GM23338 (cell line): Measurements from ENCODE around the gene PDE4C. TPM values are rescaled to one million over a fixed set of nuclear protein-coding genes. Genes with fewer than 3 reads are reported as not detected.

Source experiments
- ATAC-seq: fragments of 200-7000 bp; cut with Tn5 transposase; 3 replicates; pipeline ENCODE4 v1.9.1; 2020
- DNase-seq: peaks from one replicate; pipeline ENCODE4 v3.0.0-alpha.2; 2015; ENCODE audit warnings: low spot score
- H2AFZ ChIP-seq: fragments of 200-600 bp; sonication (generic); 2 replicates; pipeline ENCODE4 v1.8.0; 2016; ENCODE audit warnings: antibody characterized with exemption, mild to moderate bottlenecking, moderate library complexity
- H3F3A ChIP-seq: fragments of 200-600 bp; sonication (generic); replicated peaks from 2 replicates; pipeline ENCODE4 v1.8.0; 2017; ENCODE audit warnings: antibody characterized with exemption, mixed run types, low read depth
- H3K27ac ChIP-seq: fragments of 200-600 bp; sonication (generic); 2 replicates; pipeline ENCODE4 v1.6.1; 2016; ENCODE audit warnings: low read depth
- H3K27me3 ChIP-seq: fragments of 200-600 bp; sonication (generic); 2 replicates; pipeline ENCODE4 v1.8.0; 2016; ENCODE audit warnings: mild to moderate bottlenecking, mixed run types, moderate library complexity; ENCODE audit not compliant: insufficient read depth
- H3K36me3 ChIP-seq: fragments of 200-600 bp; sonication (generic); 2 replicates; pipeline ENCODE4 v1.8.0; 2016; ENCODE audit warnings: mild to moderate bottlenecking; ENCODE audit not compliant: insufficient read depth
- H3K4me1 ChIP-seq: fragments of 200-600 bp; sonication (generic); 2 replicates; pipeline ENCODE4 v1.8.0; 2016; ENCODE audit warnings: mild to moderate bottlenecking, moderate library complexity; ENCODE audit not compliant: insufficient read depth
- H3K4me2 ChIP-seq: fragments of 200-600 bp; sonication (generic); 2 replicates; pipeline ENCODE4 v1.7.1; 2017; ENCODE audit warnings: mixed run types
- H3K4me3 ChIP-seq: fragments of 200-600 bp; sonication (generic); 2 replicates; pipeline ENCODE4 v1.6.1; 2016; ENCODE audit warnings: mixed run types
- H3K79me2 ChIP-seq: fragments of 200-600 bp; sonication (generic); replicated peaks from 2 replicates; pipeline ENCODE4 v1.8.0; 2017; ENCODE audit warnings: mild to moderate bottlenecking; ENCODE audit not compliant: insufficient read depth
- H3K9me2 ChIP-seq: fragments of 200-600 bp; sonication (generic); 2 replicates; pipeline ENCODE4 v1.8.0; 2017; ENCODE audit not compliant: insufficient read depth
- H4K20me1 ChIP-seq: fragments of 200-600 bp; sonication (generic); replicated peaks from 2 replicates; pipeline ENCODE4 v1.8.0; 2017; ENCODE audit warnings: mild to moderate bottlenecking; ENCODE audit not compliant: insufficient read depth
- H3K27ac Mint-ChIP-seq: 2 replicates; pipeline ENCODE4 v1.8.0; 2020; ENCODE audit warnings: inconsistent platforms, mild to moderate bottlenecking, moderate library complexity, mixed read lengths
- H3K27me3 Mint-ChIP-seq: 3 replicates; pipeline ENCODE4 v1.8.0; 2022; ENCODE audit warnings: low read depth, mild to moderate bottlenecking, moderate library complexity, mixed read lengths, inconsistent platforms; ENCODE audit not compliant: insufficient read depth, poor library complexity
- H3K36me3 Mint-ChIP-seq: 3 replicates; pipeline ENCODE4 v1.8.0; 2021; ENCODE audit warnings: low read depth, mild to moderate bottlenecking, inconsistent platforms, moderate library complexity, mixed read lengths
- H3K4me1 Mint-ChIP-seq: 3 replicates; pipeline ENCODE4 v1.8.0; 2020; ENCODE audit warnings: mild to moderate bottlenecking, inconsistent platforms, mixed read lengths
- H3K4me3 Mint-ChIP-seq: 3 replicates; pipeline ENCODE4 v1.8.0; 2021; ENCODE audit warnings: moderate library complexity, mild to moderate bottlenecking, inconsistent platforms, mixed read lengths
- H3K9me3 Mint-ChIP-seq: 3 replicates; pipeline ENCODE4 v1.8.0; 2020; ENCODE audit warnings: moderate library complexity, mild to moderate bottlenecking, inconsistent platforms, mixed read lengths
- CREB1 ChIP-seq: fragments of 250-450 bp; sonication (Bioruptor Pico); IDR thresholded peaks from 2 replicates; pipeline ENCODE4 v1.5.0; 2020; ENCODE audit warnings: low read depth, mild to moderate bottlenecking, moderate library complexity
- CTCF ChIP-seq, 2 experiments: fragments of 200-600 bp in 1 of 2; sonication (generic) in 1 of 2; conservative IDR thresholded peaks; 2 replicates each; pipeline versions ENCODE4 v1.5.1 to v1.6.1; 2016 to 2017; ENCODE audit warnings: antibody characterized with exemption in 2 of 2, low read depth in 2 of 2, mild to moderate bottlenecking in 2 of 2, moderate library complexity in 1 of 2
- EZH2 ChIP-seq: fragments of 200-600 bp; sonication (generic); IDR thresholded peaks from one replicate; pipeline ENCODE4 v1.8.0; 2017; ENCODE audit warnings: antibody characterized with exemption, mild to moderate bottlenecking, low read depth; ENCODE audit not compliant: unreplicated experiment
- EZH2phosphoT487 ChIP-seq: fragments of 200-600 bp; sonication (generic); IDR thresholded peaks from one replicate; pipeline ENCODE4 v1.8.1; 2018; ENCODE audit warnings: antibody characterized with exemption; ENCODE audit not compliant: unreplicated experiment
- NANOG ChIP-seq: IDR thresholded peaks from 2 replicates; pipeline ENCODE4 v1.6.1; 2016; ENCODE audit warnings: antibody characterized with exemption, borderline replicate concordance
- POLR2AphosphoS5 ChIP-seq: IDR thresholded peaks from 2 replicates; pipeline ENCODE4 v1.6.1; 2016; ENCODE audit warnings: antibody characterized with exemption, low read depth
- REST ChIP-seq: IDR thresholded peaks from one replicate; pipeline ENCODE4 v1.6.1; 2018; ENCODE audit warnings: antibody characterized with exemption; ENCODE audit not compliant: unreplicated experiment
- STAT1 ChIP-seq: IDR thresholded peaks from one replicate; pipeline ENCODE4 v1.6.1; 2016; ENCODE audit warnings: antibody characterized with exemption; ENCODE audit not compliant: unreplicated experiment
- ZNF331 ChIP-seq: fragments of 250-450 bp; sonication (Bioruptor Pico); IDR thresholded peaks from 2 replicates; pipeline ENCODE4 v1.5.0; 2020; ENCODE audit warnings: low read depth, mild to moderate bottlenecking, moderate library complexity
- ZNF462 ChIP-seq: fragments of 250-450 bp; sonication (Bioruptor Pico); IDR thresholded peaks from 2 replicates; pipeline ENCODE4 v1.5.0; 2020; ENCODE audit warnings: mild to moderate bottlenecking, moderate library complexity
- polyA plus RNA-seq: library from polyadenylated mRNA; unstranded; fragments of >200 nt; fragmentation: Nextera tagmentation; extraction: Ambion mirVana; gene quantifications from 2 replicates; pipeline ENCODE4 v1.2.1, GENCODE V29; 2016
- total RNA-seq: library from RNA; depleted of rRNA; stranded (reverse); fragments of >200 nt; shearing (Covaris generic); gene quantifications from 2 replicates; pipeline ENCODE4 v1.2.3, GENCODE V29; 2014

PDE4C gene
- total and polyA plus RNA-seq, 2 experiments from 2014 or later = 1.6 to 3.6 TPM

GRCh38 chr19:18266771-18267686 is 40.8 kb upstream of the PDE4C start:
- H3K9me2 ChIP-seq = peaks cover 6% of the 10 kb centered on the region; the same call in 1 of the 2 replicates
- H3K4me3 ChIP-seq = no peak overlapping the region
- no peaks in the 10 kb centered on the region for H3K27me3 ChIP-seq
- no peaks in the 10 kb centered on the region for H3K4me1 ChIP-seq
- no peaks in the 10 kb centered on the region for H3K36me3 ChIP-seq
- no peak overlapping the region for H3K4me2 ChIP-seq
- ATAC-seq (no peak), DNase-seq (no peak)
- H2AFZ ChIP-seq = no peak overlapping the region
- H3K9me3 Mint-ChIP-seq = no peaks in the 10 kb centered on the region
- no peaks in the 10 kb centered on the region for H3K4me1 Mint-ChIP-seq
- no peak overlapping the region for H3K27ac Mint-ChIP-seq
- no peak overlapping the region for H3K27ac ChIP-seq
- no peak overlapping the region for H3K4me3 Mint-ChIP-seq
- TF ChIP-seq STAT1 (no peak), POLR2AphosphoS5 (no peak), CTCF (conservative IDR thresholded peaks at IDR 0.05; ENCODE audit: low read depth in 2 of 2) (no peak), ZNF462 (CRISPR knock-in tag) (no peak), NANOG (no peak), REST (no peak), ZNF331 (CRISPR knock-in tag) (no peak), EZH2phosphoT487 (no peak), EZH2 (no peak), CREB1 (CRISPR knock-in tag) (no peak)
- peaks cover 12% of the 10 kb centered on the region for H3K27me3 Mint-ChIP-seq
- H3K79me2 ChIP-seq = no peaks in the 10 kb centered on the region
- no peaks in the 10 kb centered on the region for H4K20me1 ChIP-seq
- H3K36me3 Mint-ChIP-seq = 0 out of 3 replicates have a peak, but pooled peaks cover 5% of the 10 kb centered on the region
- H3F3A ChIP-seq = no peaks in the 10 kb centered on the region
